Adrenal gland (tissue), 12 donors: ENCODE results near the gene KIRREL3. TPM values are rescaled to one million over a fixed set of nuclear protein-coding genes. Genes with fewer than 3 reads are reported as not detected.

Experiments
- DNase-seq, 7 donors: peaks; one replicate each; pipeline ENCODE4 v3.0.0-alpha.2; 2019 to 2020
- H3K27ac ChIP-seq, 5 donors: fragments of 200-600 bp; sonication (generic) in 4 of 5; 1 replicate in 3 of 5; 2 replicates in 2 of 5; pipeline versions ENCODE4 v1.5.1 to v1.8.0; 2016 to 2020; ENCODE audit warnings: mild to moderate bottlenecking in 1 of 5
- H3K27me3 ChIP-seq: fragments of 200-600 bp; 2 replicates; pipeline ENCODE4 v1.8.0; 2021
- H3K36me3 ChIP-seq, 2 donors: fragments of 200-600 bp; replicated peaks in 1 of 2; 1 replicate in 1 of 2; 2 replicates in 1 of 2; pipeline versions ENCODE4 v1.5.1 to v1.8.0; 2018 to 2022
- H3K4me1 ChIP-seq, 2 donors: fragments of 200-600 bp; replicated peaks in 1 of 2; 1 replicate in 1 of 2; 2 replicates in 1 of 2; pipeline versions ENCODE4 v1.5.1 to v1.8.0; 2018 to 2021
- H3K4me3 ChIP-seq, 4 donors: fragments of 200-600 bp; sonication (generic) in 3 of 4; one replicate each; pipeline ENCODE4 v1.5.1; 2016 to 2018
- H3K9me3 ChIP-seq, 3 donors: fragments of 200-600 bp; sonication (generic) in 1 of 3; replicated peaks in 1 of 3; 1 replicate in 2 of 3; 2 replicates in 1 of 3; pipeline versions ENCODE4 v1.5.1 to v1.8.0; 2016 to 2021
- CTCF ChIP-seq, 6 experiments: fragments of 450-650 bp in 4 of 6; fragments of 200-600 bp in 2 of 6; sonication (generic) in 1 of 6; IDR thresholded peaks; 1 replicate in 5 of 6; 2 replicates in 1 of 6; pipeline versions ENCODE4 v1.5.1 to v1.8.0; 2016 to 2021; ENCODE audit warnings: antibody characterized with exemption in 6 of 6, mild to moderate bottlenecking in 2 of 6, moderate library complexity in 1 of 6
- POLR2A ChIP-seq, 2 donors: fragments of 450-650 bp; IDR thresholded peaks; one replicate each; pipeline ENCODE4 v1.6.1; 2017; ENCODE audit warnings: antibody characterized with exemption in 2 of 2, mild to moderate bottlenecking in 2 of 2, moderate library complexity in 1 of 2
- WGBS, 4 donors: extraction: QIAGEN DNeasy Blood & Tissue Kit in 2 of 4; methylation state at CpG; one replicate each; pipeline versions ENCODE4 v1.1.5 to v1.1.7; 2013 to 2017; 5-methylcytosine and 5-hydroxymethylcytosine counted together
- intact Hi-C, 2 donors: fragments of 100-400 bp; cut with DNase I; formaldehyde crosslinking; loops; one replicate each; pipeline versions ENCODE4 v1.14.1 to v1.15.0; 2022 to 2023
- polyA plus RNA-seq, 3 donors: library from polyadenylated mRNA; stranded (reverse); fragments of 200-250 nt in 2 of 3; fragments of 350-450 nt in 1 of 3; fragmentation: Illumina TruSeq in 1 of 3; extraction: RNeasy Lipid Tissue Mini Kit (QIAGEN cat#74804) in 1 of 3; gene quantifications; one replicate each; pipeline ENCODE4 v1.2.3, GENCODE V29; 2013 to 2014
- total RNA-seq, 9 donors: library from RNA; depleted of rRNA in 4 of 9; stranded (reverse); fragments of >200 nt in 4 of 9; fragments of 120-200 nt in 1 of 9; fragmentation: NEBNext Ultra II Directional in 1 of 9; extraction: Animal tissue kit (Norgen Biotek cat#: 25700) in 1 of 9; gene quantifications; one replicate each; pipeline versions ENCODE4 v1.1.0 to v1.2.4, GENCODE V29; 2013 to 2023
- donor health status: healthy with polysubstance abuse.
- donor health status: Bipolar disorder and iron deficiency.
- donor health status: DM: yes; HTN: yes; CAD: no.
- donor health status: DM: no; HTN: no; CAD: no.
- donor health status: DM: no; HTN: no; CAD: no.
- donor health status: DM: yes; HTN: yes; CAD: no.

Gene KIRREL3
- total and polyA plus RNA-seq, 12 donors: 0.07 to 4.1 (median 0.64) TPM; not detected in 1

GRCh38 chr11:126981635-126982034 lies 18.9 kb downstream of the KIRREL3 start:
- Histone ChIP-seq H3K36me3 (no peaks in the 10 kb centered on the region), H3K9me3 (no peaks in the 10 kb centered on the region), H3K27me3 (no peaks in the 10 kb centered on the region), H3K4me1 (no peaks in the 10 kb centered on the region), H3K27ac (no peak overlapping the region), H3K4me3 (no peak overlapping the region)
- no peak for DNase-seq
- WGBS, 4 donors: 59 to 81% (median 65%) methylated on average over 2 of the region's 2 CpGs
- no peak for TF ChIP-seq POLR2A (IDR thresholded peaks at IDR 0.05)
- TF ChIP-seq CTCF (IDR thresholded peaks at IDR 0.05): no peak
- intact Hi-C loops: no loop called here

GRCh38 chr11:126978911-126979310 lies 21.7 kb downstream of the KIRREL3 start:
- DNase-seq: no peak
- intact Hi-C loops: no loop called here
- H3K4me1 ChIP-seq: no peaks in the 10 kb centered on the region
- H3K4me3 ChIP-seq: no peak overlapping the region
- WGBS, 4 donors: 85 to 89% (median 86%) methylated on average over 5 of the region's 5 CpGs
- no peaks in the 10 kb centered on the region for H3K36me3 ChIP-seq
- no peaks in the 10 kb centered on the region for H3K27me3 ChIP-seq
- no peak overlapping the region for H3K27ac ChIP-seq
- TF ChIP-seq CTCF (IDR thresholded peaks at IDR 0.05) (no peak), POLR2A (IDR thresholded peaks at IDR 0.05) (no peak)
- H3K9me3 ChIP-seq: no peaks in the 10 kb centered on the region

- no peak overlapping the region for H3K27ac ChIP-seq
- no peaks in the 10 kb centered on the region for H3K36me3 ChIP-seq
- 64 to 80% (median 71%) methylated on average over 3 of the region's 3 CpGs for WGBS, 4 donors
- DNase-seq: no peak
- intact Hi-C loops: no loop called here
- no peaks in the 10 kb centered on the region for H3K4me1 ChIP-seq
- H3K9me3 ChIP-seq: no peaks in the 10 kb centered on the region
- H3K27me3 ChIP-seq: no peaks in the 10 kb centered on the region
- TF ChIP-seq CTCF (IDR thresholded peaks at IDR 0.05) (no peak), POLR2A (IDR thresholded peaks at IDR 0.05) (no peak)
- H3K4me3 ChIP-seq: no peak overlapping the region
Measured at GRCh38 chr11:126978165-126978564, 22.4 kb downstream of the KIRREL3 start.

- Histone ChIP-seq H3K9me3 (no peaks in the 10 kb centered on the region), H3K36me3 (no peaks in the 10 kb centered on the region), H3K27ac (no peak overlapping the region), H3K27me3 (no peaks in the 10 kb centered on the region), H3K4me3 (no peak overlapping the region), H3K4me1 (no peaks in the 10 kb centered on the region)
- DNase-seq: no peak
- intact Hi-C loops: no loop called here
- 79 to 89% (median 86%) methylated on average over 2 of the region's 2 CpGs for WGBS, 4 donors
- no peak for TF ChIP-seq CTCF (IDR thresholded peaks at IDR 0.05)
Measured at GRCh38 chr11:126973051-126973450, 27.5 kb downstream of the KIRREL3 start.
